GM12878 (cell line): ENCODE data around the gene LILRB2. TPM values are rescaled to one million over a fixed set of nuclear protein-coding genes. Genes with fewer than 3 reads are reported as not detected.

ENCODE experiments used
- ATAC-seq: fragments of 200-7000 bp; cut with Tn5 transposase; 3 replicates; pipeline ENCODE4 v1.9.1; 2020; ENCODE audit warnings: mild to moderate bottlenecking, moderate library complexity
- BruUV-seq: library from RNA; stranded (reverse); fragments of 400-500 nt; replicated peaks from 2 replicates; lab custom pipeline; 2021; lab: Mats Ljungman, UMichigan
- CTCF ChIA-PET: fragments of 300-600 bp; sonication (Branson Sonifier 250); formaldehyde crosslinking; extraction: SDS; loops from one replicate; lab custom pipeline; 2021; ENCODE audit warnings: inconsistent platforms; lab: Yijun Ruan, JAX
- POLR2A ChIA-PET: fragments of 350-600 bp; formaldehyde crosslinking; extraction: SDS; loops from one replicate; lab custom pipeline; 2021; ENCODE audit warnings: inconsistent platforms; lab: Charles Lee
- RAD21 ChIA-PET: fragments of 300-600 bp; sonication (Branson Sonifier 250); formaldehyde crosslinking; loops from one replicate; lab custom pipeline; 2023; ENCODE audit warnings: antibody characterized with exemption; ENCODE audit not compliant: unreplicated experiment; lab: Charles Lee
- SMC1A ChIA-PET: fragments of 300-600 bp; sonication (Branson Sonifier 250); formaldehyde crosslinking; loops from one replicate; lab custom pipeline; 2023; ENCODE audit not compliant: unreplicated experiment, uncharacterized antibody; lab: Charles Lee
- DNase-seq: peaks from one replicate; pipeline ENCODE4 v3.0.0-alpha.2; 2011; ENCODE audit warnings: low read depth, low spot score
- FAIRE-seq: peaks from 3 replicates; lab custom pipeline; 2011; peaks lifted over from hg19 to GRCh38; lab: Jason Lieb, UNC
- H2AFZ ChIP-seq: 2 replicates; pipeline ENCODE4 v1.6.0; 2011; ENCODE audit warnings: low read depth, low read length, control low read depth; ENCODE audit not compliant: control insufficient read depth
- H3K27ac ChIP-seq: 2 replicates; pipeline ENCODE4 v1.5.1; 2011; ENCODE audit warnings: control low read depth; ENCODE audit not compliant: control insufficient read depth, insufficient read depth
- H3K27me3 ChIP-seq, 2 experiments: replicated peaks in 1 of 2; 2 replicates each; pipeline versions ENCODE4 v1.6.0 to v1.6.1; 2011; ENCODE audit warnings: low read length in 1 of 2; ENCODE audit not compliant: control insufficient read depth in 2 of 2, insufficient read depth in 2 of 2
- H3K36me3 ChIP-seq, 2 experiments: 2 replicates each; pipeline ENCODE4 v1.5.1; 2011; ENCODE audit warnings: low read length in 1 of 2; ENCODE audit not compliant: control insufficient read depth in 2 of 2, insufficient read depth in 2 of 2
- H3K4me1 ChIP-seq: 2 replicates; pipeline ENCODE4 v1.6.1; 2011; ENCODE audit warnings: mild to moderate bottlenecking, low read length, moderate library complexity, mixed read lengths; ENCODE audit not compliant: control insufficient read depth, insufficient read depth
- H3K4me2 ChIP-seq: 2 replicates; pipeline ENCODE4 v1.6.0; 2011; ENCODE audit warnings: control low read depth; ENCODE audit not compliant: control insufficient read depth, insufficient read depth
- H3K4me3 ChIP-seq: fragments of 200-600 bp; sonication (generic); 2 replicates; pipeline ENCODE4 v1.5.1; 2016
- H3K79me2 ChIP-seq: 2 replicates; pipeline ENCODE4 v1.6.0; 2011; ENCODE audit warnings: low read length; ENCODE audit not compliant: control insufficient read depth, insufficient read depth
- H3K9ac ChIP-seq: 2 replicates; pipeline ENCODE4 v1.8.0; 2011; ENCODE audit warnings: low read length, control low read depth, mixed read lengths; ENCODE audit not compliant: control insufficient read depth, insufficient read depth
- H3K9me3 ChIP-seq: replicated peaks from 3 replicates; pipeline ENCODE4 v1.5.1; 2011; ENCODE audit warnings: mild to moderate bottlenecking, low read length; ENCODE audit not compliant: control insufficient read depth, insufficient read depth
- H4K20me1 ChIP-seq: 2 replicates; pipeline ENCODE4 v1.6.0; 2011; ENCODE audit not compliant: control insufficient read depth, insufficient read depth
- ATF2 ChIP-seq: IDR thresholded peaks from 2 replicates; pipeline ENCODE4 v1.6.1; 2012; ENCODE audit warnings: low read length, inconsistent platforms
- ATF7 ChIP-seq: fragments of 450-650 bp; IDR thresholded peaks from 2 replicates; pipeline ENCODE4 v1.6.1; 2016; ENCODE audit warnings: low read depth, mild to moderate bottlenecking
- BHLHE40 ChIP-seq, 2 experiments: fragments of 450-650 bp in 1 of 2; IDR thresholded peaks; 2 replicates each; pipeline ENCODE4 v1.6.1; 2011 to 2017; ENCODE audit warnings: low read depth in 2 of 2, borderline replicate concordance in 1 of 2, improper control_type of control experiment in 1 of 2, low read length in 1 of 2, mild to moderate bottlenecking in 1 of 2
- JUND ChIP-seq: IDR thresholded peaks from 2 replicates; pipeline ENCODE4 v1.6.1; 2012; ENCODE audit warnings: low read depth, mild to moderate bottlenecking, low read length, improper control_type of control experiment, moderate library complexity
- PBX3 ChIP-seq: IDR thresholded peaks from 2 replicates; pipeline ENCODE4 v1.6.1; 2011; ENCODE audit warnings: mild to moderate bottlenecking, low read depth, low read length, moderate library complexity; ENCODE audit not compliant: insufficient replicate concordance
- POLR2A ChIP-seq: IDR thresholded peaks from 2 replicates; pipeline ENCODE4 v1.6.1; 2011; ENCODE audit warnings: low read depth, mild to moderate bottlenecking, low read length
- RAD51 ChIP-seq: fragments of 450-650 bp; IDR thresholded peaks from 2 replicates; pipeline ENCODE4 v1.6.1; 2016; ENCODE audit warnings: moderate library complexity, mild to moderate bottlenecking, inconsistent platforms
- RB1 ChIP-seq: fragments of 450-650 bp; formaldehyde crosslinking; IDR thresholded peaks from 2 replicates; pipeline ENCODE4 v1.6.1; 2017; ENCODE audit warnings: mild to moderate bottlenecking, borderline replicate concordance
- SMAD1 ChIP-seq: fragments of 450-650 bp; IDR thresholded peaks from 2 replicates; pipeline ENCODE4 v1.6.1; 2018; ENCODE audit warnings: mild to moderate bottlenecking, low read depth; ENCODE audit not compliant: partially characterized antibody
- SUPT20H ChIP-seq: IDR thresholded peaks from 2 replicates; pipeline ENCODE4 v1.6.1; 2011; ENCODE audit warnings: low read depth, mild to moderate bottlenecking, low read length, moderate library complexity, borderline replicate concordance; ENCODE audit not compliant: control insufficient read depth
- USF1 ChIP-seq: IDR thresholded peaks from 2 replicates; pipeline ENCODE4 v1.6.1; 2011; ENCODE audit warnings: borderline replicate concordance, low read depth, mild to moderate bottlenecking, moderate library complexity, mixed read lengths, low read length; ENCODE audit not compliant: insufficient read depth; ENCODE audit errors: extremely low read length
- YBX1 ChIP-seq: fragments of 450-650 bp; IDR thresholded peaks from 2 replicates; pipeline ENCODE4 v1.6.1; 2016; ENCODE audit warnings: antibody characterized with exemption
- ZNF592 ChIP-seq: fragments of 450-650 bp; IDR thresholded peaks from 2 replicates; pipeline ENCODE4 v1.6.1; 2017; ENCODE audit warnings: mild to moderate bottlenecking, moderate library complexity
- WGBS: methylation state at CpG from one replicate; pipeline ENCODE4 v1.1.6; 2016; ENCODE audit warnings: low lambda C conversion rate; ENCODE audit not compliant: insufficient replicate concordance, insufficient coverage; ENCODE audit errors: missing lambda C conversion rate; 5-methylcytosine and 5-hydroxymethylcytosine counted together
- in situ Hi-C: fragments of 300-500 bp; cut with MboI; formaldehyde crosslinking; loops from 9 replicates; pipeline ENCODE4 v1.14.3; 2018; ENCODE audit warnings: mixed read lengths
- intact Hi-C: fragments of 100-400 bp; cut with micrococcal nuclease; formaldehyde crosslinking; loops from one replicate; pipeline ENCODE4 v1.14.2; 2022; ENCODE audit not compliant: unreplicated experiment
- polyA plus RNA-seq, 11 experiments: library from polyadenylated mRNA; depleted of rRNA in 4 of 11; unstranded in 6 of 11; stranded (reverse) in 5 of 11; fragments of >200 nt; fragmentation: Nextera tagmentation in 4 of 11; fragmentation: Illumina TruSeq in 1 of 11; extraction: Ambion mirVana in 4 of 11; extraction: Trizol in 1 of 11; gene quantifications; 1 replicate in 1 of 11; 2 replicates in 10 of 11; pipeline versions ENCODE4 v1.2.1 to v1.2.3, GENCODE V29; 2011 to 2016; ENCODE audit warnings: inconsistent platforms in 2 of 11, missing spikeins in 2 of 11, low read depth in 1 of 11
- total RNA-seq, 4 experiments: library from RNA; depleted of rRNA in 3 of 4; stranded (reverse); fragments of >200 nt in 3 of 4; fragmentation: Illumina TruSeq in 1 of 4; extraction: Trizol in 1 of 4; gene quantifications; 2 replicates each; pipeline versions ENCODE4 v1.2.1 to v1.2.3, GENCODE V29; 2013 to 2021

LILRB2 gene
- total and polyA plus RNA-seq, 10 of the 15 experiments (the other 5 are each of a cell fraction or from before 2014, with no cell fraction given): 0.08 to 0.18 (median 0.15) TPM; not detected in 4

GRCh38 chr19:54317108-54317964 lies 36.4 kb upstream of the LILRB2 start:
- RAD21 ChIA-PET: interaction anchor here (1.1 kb wide), 1 partner anchor 180 kb away, joined by 5 read pairs; the partner anchor contains the start of gene CNOT3
- H4K20me1 ChIP-seq: no peaks in the 10 kb centered on the region
- H3K36me3 ChIP-seq: no peaks in the 10 kb centered on the region
- BruUV-seq: no TSS peak
- DNase-seq (no peak), FAIRE-seq (no peak), ATAC-seq (no peak)
- WGBS: 71% methylated on average over 29 of the region's 29 CpGs
- H2AFZ ChIP-seq: no peak overlapping the region
- H3K9ac ChIP-seq: no peak overlapping the region
- CTCF ChIA-PET: interaction anchor here (0.9 to 5.1 kb wide), 6 partner anchors 7 to 75 kb away, joined by 3 to 40 read pairs (median 5); no protein-coding TSS in a partner anchor
- no peaks in the 10 kb centered on the region for H3K79me2 ChIP-seq
- POLR2A ChIA-PET: no interaction called here
- no peaks in the 10 kb centered on the region for H3K4me1 ChIP-seq
- H3K4me3 ChIP-seq: no peak overlapping the region
- SMC1A ChIA-PET: interaction anchor here (1.0 to 1.8 kb wide), 2 partner anchors 73 to 74 kb away, joined by 3 read pairs; no protein-coding TSS in a partner anchor
- in situ Hi-C loops: no loop called here
- no peaks in the 10 kb centered on the region for H3K27me3 ChIP-seq
- H3K4me2 ChIP-seq: no peak overlapping the region
- no peaks in the 10 kb centered on the region for H3K9me3 ChIP-seq
- no peak overlapping the region for H3K27ac ChIP-seq
- intact Hi-C loops: no loop called here
- TF ChIP-seq RAD51: no peak
- no peak for TF ChIP-seq YBX1
- no peak for TF ChIP-seq USF1
- no peak for TF ChIP-seq ATF2
- TF ChIP-seq POLR2A: no peak
- TF ChIP-seq ZNF592: no peak
- no peak for TF ChIP-seq SUPT20H
- no peak for TF ChIP-seq JUND
- no peak for TF ChIP-seq PBX3
- TF ChIP-seq BHLHE40 (IDR thresholded peaks at IDR 0.05; ENCODE audit: borderline replicate concordance in 1 of 2, low read depth in 2 of 2, low read length in 1 of 2): no peak
- TF ChIP-seq RB1: no peak
- no peak for TF ChIP-seq SMAD1
- TF ChIP-seq ATF7: no peak
